NCI-H128 (cell line): ENCODE results near the gene SAMD4B.

ENCODE experiments used
- DNase-seq: peaks from one replicate; lab custom pipeline; 2025; ENCODE audit not compliant: unreplicated experiment; lab: John Stamatoyannopoulos, UW

SAMD4B gene

DNA sequence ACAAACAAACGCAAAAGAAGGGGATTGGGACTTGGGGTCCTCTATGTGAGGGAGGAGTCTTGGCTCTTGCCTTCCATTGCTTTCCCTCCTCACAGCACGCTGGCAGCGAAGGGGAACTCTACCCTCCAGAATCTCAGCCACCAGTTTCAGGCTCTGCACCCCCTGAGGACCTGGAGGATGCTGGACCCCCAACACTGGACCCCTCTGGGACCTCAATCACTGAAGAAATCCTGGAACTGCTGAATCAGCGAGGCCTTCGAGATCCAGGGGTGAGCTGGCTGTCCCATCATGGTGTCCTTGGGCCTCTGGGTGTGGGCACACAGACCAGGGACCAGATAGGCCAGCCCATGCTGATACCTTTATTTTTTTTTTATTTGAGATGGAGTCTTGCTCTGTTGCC is 79.8 kb downstream of the SAMD4B start:
- no peak for DNase-seq

DNA sequence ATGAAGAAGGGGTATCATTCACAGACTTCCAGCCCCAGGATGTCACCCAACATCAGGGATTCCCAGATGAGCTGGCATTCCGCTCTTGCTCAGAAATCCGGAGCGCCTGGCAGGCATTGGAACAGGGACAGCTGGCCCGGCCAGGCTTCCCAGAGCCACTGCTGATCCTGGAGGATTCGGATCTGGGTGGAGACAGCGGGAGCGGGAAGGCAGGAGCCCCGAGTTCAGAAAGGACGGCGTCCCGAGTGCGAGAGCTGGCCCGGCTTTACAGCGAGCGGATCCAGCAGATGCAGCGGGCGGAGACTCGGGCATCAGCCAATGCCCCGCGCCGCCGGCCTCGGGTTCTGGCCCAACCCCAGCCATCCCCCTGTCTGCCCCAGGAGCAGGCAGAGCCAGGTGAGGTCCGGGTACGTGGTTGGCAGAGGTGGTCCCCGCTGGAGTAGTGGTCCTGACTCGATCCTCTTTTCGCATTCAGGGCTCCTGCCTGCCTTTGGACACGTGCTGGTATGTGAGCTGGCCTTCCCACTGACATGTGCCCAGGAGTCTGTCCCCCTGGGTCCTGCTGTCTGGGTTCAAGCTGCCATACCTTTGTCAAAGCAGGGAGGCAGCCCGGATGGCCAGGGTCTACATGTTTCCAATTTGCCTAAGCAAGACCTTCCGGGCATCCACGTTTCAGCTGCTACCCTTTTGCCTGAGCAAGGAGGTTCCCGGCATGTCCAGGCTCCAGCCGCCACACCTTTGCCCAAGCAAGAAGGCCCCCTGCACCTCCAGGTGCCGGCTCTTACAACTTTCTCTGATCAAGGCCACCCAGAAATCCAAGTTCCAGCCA is 81.3 kb downstream of the SAMD4B start:
- no peak for DNase-seq

DNA sequence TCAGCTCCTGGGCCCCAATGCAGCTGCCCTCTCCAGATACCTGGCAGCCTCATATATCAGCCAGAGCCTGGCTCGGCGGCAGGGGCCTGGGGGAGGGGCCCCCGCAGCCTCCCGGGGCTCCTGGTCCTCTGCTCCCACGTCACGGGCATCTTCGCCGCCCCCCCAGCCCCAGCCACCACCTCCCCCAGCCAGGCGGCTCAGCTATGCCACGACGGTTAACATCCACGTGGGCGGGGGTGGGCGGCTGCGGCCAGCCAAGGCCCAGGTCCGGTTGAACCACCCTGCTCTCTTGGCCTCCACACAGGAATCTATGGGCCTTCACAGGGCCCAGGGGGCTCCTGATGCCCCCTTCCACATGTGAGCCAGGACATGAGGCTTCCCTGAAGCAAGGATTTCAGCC is 82.7 kb downstream of the SAMD4B start:
- no peak for DNase-seq

DNA sequence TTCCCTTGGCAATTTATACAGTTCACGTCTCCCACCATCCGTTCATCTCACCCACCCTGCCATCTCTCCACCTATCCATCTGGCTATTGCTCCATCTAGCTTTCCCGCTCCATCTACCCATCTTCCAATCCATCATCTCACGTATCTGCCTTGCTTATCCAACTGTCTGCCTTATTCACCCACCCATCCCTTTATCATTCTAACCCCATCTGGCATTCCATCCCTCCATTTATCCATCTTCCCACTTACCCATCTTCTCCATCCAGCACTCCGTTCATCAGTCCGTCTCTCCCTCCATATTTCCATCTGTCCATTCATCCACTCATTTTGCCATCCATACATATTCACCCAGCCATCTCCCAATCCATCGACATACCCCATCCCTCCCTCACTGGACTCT is 83.5 kb downstream of the SAMD4B start:
- no peak for DNase-seq

DNA sequence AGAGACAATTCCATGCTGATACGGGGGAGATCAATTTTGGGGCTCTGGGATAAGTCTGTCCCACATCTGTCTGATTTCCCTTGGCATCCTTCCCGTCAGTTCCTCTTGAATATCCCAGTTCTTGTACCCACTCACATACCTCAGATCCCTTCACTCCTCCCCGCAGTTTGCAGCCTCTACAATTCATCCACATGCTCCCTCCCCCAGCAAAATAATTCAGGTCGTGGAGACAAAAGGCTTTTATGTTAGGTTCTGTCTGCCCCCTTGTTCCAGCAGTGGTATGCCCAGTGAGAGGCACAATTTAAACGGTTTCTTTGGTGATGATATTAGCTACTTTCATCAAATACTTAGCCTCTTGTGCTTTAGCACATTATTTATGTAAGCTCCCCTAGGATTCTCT is 83.9 kb downstream of the SAMD4B start:
- no peak for DNase-seq

DNA sequence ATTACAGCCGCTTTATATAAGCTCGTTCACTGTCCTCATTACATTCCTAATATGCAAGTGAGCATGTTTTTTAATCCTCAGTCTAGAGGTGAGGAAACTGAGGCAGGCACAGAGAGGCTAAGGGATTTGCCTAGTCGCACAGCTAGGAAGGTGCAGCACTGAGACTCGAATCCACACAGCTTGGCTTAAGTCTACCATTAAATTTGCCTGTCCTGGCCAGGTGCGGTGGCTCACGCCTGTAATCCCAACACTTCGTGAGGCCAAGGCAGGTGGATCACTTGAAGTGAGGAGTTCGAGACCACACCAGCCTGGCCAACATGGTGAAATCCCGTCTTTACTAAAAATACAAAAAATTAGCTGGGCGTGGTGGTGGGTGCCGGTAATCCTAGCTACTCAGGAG is 85.5 kb downstream of the SAMD4B start:
- no peak for DNase-seq

DNA sequence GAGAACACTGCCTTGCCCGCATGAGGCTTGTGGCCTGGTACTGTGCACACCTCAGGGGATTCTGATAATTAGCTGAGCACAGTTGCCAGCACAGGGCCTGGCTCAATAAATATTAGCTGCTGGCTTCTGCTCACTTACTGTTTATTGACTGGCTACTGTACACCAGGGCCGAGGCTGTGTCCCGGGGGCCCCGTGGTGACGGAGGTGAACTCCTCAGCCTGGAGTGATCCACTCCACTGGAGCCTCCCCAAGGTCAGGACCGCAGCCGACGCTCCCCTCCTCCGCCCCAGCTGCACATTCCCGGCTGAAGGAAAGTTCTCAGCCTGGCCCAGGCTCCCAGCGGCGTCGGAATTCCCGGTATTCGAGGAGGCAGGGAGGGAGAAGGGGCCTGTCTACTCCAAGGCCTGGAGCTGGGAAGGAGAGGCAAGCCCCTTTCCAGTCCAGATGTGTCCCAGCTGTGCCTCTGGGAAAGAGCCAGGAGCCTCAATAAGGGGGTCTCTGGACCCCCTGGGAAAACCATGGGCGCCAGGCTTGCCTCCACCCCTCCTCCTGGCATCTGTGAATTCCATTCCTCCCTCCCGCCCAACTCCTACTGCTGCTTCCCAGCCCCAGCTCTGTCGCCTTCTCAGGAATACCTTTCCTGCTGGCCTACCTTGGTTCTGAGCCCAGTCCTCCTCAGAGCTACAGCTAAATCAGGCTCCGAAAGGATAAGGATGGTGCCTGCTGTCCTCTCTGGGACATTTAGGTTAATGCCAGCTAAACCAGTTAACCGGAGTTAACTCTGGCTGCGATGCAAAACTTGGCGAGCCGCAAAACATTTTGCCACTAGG is 86.3 kb downstream of the SAMD4B start:
- DNase-seq = no peak

DNA sequence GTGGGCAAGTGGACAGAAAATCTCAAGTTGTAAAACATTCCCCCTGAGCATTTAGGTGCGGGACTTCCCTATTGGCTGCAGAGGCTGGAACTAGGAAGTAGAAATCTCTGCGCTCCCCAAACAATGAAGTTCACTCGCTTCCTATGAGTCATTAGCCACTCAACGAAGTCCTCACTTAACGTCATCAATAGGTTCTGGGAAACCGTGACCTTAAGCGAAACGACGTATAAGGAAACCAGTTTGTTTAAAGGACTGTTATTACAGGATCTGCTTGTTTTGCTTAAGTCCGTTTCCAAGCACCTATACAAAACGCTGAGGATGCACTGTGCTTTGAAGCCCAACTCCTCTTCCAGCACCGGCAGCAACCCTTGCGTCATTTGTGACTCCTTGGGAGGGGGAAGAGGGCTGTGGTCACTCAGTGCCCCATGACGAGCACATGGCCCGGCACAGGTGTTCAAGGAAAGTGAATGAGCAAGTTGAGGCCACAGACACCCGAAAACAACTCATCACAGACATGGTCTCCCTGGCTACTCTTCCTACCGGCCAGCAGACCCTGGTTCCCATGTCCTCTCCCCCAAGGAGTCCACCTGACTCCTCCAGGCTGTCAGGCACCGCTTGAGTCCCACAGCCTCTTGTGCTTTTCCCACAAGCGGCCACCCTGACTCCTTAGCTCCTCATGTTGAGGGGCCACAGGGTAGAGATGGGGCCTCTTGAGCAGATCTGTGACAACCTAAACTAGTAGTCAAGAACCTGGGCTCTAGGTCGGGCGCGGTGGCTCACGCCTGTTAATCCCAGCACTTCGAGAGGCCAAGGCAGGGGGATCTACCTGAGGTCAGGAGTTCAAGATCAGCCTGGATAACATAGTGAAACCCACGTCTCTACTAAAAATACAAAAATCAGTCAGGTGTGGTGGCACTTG is 88.7 kb downstream of the SAMD4B start:
- no peak for DNase-seq

DNA sequence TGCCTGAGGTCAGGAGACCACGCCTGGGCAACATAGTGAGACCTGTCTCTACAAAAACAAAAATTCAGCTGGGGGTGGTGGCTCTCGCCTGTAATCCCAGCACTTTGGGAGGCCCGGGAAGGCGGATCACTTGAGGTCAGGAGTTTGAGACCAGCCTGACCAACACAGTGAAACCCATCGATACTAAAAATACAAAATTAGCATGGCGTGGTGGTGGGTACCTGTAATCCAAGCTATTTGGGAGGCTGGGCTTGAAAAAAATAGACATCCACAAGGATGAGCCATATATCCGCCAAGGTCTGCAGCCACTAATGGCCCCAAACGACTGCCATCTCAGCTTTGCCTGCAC is 90.4 kb downstream of the SAMD4B start:
- no peak for DNase-seq

DNA sequence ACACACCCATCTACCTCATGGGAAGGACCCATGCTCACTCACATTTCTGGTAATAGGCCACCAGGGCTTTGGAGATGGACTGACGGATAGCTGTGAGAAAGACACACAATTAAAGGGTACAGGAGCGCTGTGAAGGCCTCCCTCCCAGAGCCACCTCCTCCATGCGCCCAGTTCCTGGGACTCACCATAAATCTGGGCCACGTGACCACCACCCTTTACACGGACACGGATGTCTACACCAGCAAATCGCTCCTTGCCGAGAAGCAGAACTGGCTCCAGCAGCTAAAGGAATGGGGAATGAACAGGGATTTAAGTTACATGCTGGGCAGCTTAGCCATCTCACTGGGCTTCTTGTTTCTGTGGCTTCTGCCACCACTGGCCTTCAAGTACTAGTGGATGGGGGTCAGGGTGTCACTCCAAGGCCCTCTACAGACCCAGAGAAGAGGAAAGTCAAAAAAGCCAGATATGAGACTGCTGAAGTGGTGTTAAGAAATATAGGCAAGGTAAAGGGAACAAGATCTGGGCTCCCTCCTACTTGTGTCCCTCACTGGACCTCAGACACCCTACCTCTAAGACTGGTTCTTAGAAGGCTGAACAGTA is 91.4 kb downstream of the SAMD4B start:
- DNase-seq = no peak

DNA sequence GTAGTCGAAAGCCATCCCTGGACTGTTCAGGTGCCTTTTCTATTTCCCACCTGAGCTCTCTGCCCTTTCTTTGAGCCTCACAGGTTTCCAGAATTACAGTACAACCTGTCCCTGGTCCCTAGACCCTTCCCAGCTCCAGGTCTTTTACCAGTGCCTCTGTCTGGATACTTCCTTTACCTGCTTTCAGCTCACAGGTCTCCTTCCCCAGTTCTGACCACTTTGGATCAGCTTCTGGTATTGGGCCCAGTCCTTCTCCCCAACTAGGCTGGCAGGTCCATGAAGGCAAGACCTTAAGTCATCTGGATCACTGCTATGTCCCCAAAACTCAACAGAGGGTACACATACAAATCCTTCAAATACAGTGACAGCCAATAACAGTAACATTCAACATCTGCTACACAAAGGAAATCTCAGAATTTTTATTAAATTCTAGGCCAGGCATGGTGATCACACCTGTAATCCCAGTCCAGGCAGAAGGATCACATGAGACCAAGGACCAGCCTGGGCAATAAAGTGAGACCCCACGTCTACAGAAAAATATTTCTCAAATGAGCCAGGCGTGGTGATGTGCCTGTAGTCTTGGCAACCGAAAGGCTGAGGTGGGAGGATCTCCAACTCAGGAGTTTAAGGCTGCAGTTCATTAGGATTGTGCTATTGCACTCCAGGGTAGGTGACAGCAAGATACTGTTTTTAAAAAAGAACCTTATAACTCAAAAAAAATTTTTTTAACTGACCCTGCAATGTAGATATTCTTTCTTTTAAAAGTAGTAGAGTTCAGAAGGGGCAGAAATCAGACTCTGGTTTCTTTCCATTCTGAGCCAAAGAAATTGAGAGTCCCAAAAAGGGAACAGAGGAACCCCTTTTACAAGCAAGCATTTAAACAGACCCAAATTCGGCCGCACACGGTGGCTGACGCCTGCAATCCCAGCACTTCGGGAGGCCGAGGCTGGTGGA is 92.2 kb downstream of the SAMD4B start:
- DNase-seq = no peak
